Neural cell (in vitro differentiated cells): ENCODE measurements around the gene SNRPB. TPM values are rescaled to one million over a fixed set of nuclear protein-coding genes. Genes with fewer than 3 reads are reported as not detected.

Source experiments
- H2AFZ ChIP-seq: fragments of 200-600, 300-800 bp; sonication (generic), shearing (Covaris generic); 2 replicates; pipeline ENCODE4 v1.6.0; 2014; ENCODE audit warnings: low read depth, mild to moderate bottlenecking, antibody characterized with exemption, low read length, moderate library complexity
- H3F3A ChIP-seq: fragments of 200-600 bp; shearing (Covaris generic); 2 replicates; pipeline ENCODE4 v1.6.1; 2016; ENCODE audit warnings: mild to moderate bottlenecking, moderate library complexity, mixed read lengths, antibody characterized with exemption, low read length; ENCODE audit not compliant: insufficient read depth, poor library complexity, severe bottlenecking
- H3K27ac ChIP-seq: fragments of 200-600, 300-800 bp; sonication (generic), shearing (Covaris generic); 2 replicates; pipeline ENCODE4 v1.5.1; 2014; ENCODE audit warnings: mild to moderate bottlenecking, low read length, moderate library complexity
- H3K27me3 ChIP-seq: fragments of 300-800, 200-600 bp; sonication (generic), shearing (Covaris generic); 2 replicates; pipeline ENCODE4 v1.6.0; 2014; ENCODE audit warnings: mild to moderate bottlenecking, low read depth, low read length, moderate library complexity; ENCODE audit not compliant: insufficient read depth
- H3K36me3 ChIP-seq: fragments of 300-800, 200-600 bp; sonication (generic), shearing (Covaris generic); 2 replicates; pipeline ENCODE4 v1.5.1; 2014; ENCODE audit warnings: mild to moderate bottlenecking, antibody characterized with exemption, low read length, moderate library complexity; ENCODE audit not compliant: insufficient read depth
- H3K4me2 ChIP-seq: fragments of 300-800, 200-600 bp; sonication (generic), shearing (Covaris generic); 2 replicates; pipeline ENCODE4 v1.6.0; 2014; ENCODE audit warnings: mild to moderate bottlenecking, low read length
- H3K4me3 ChIP-seq: fragments of 300-800, 200-600 bp; sonication (generic), shearing (Covaris generic); 2 replicates; pipeline ENCODE4 v1.5.1; 2014; ENCODE audit warnings: mild to moderate bottlenecking, low read length, moderate library complexity
- H3K79me2 ChIP-seq: fragments of 200-600 bp; shearing (Covaris generic); replicated peaks from 2 replicates; pipeline ENCODE4 v1.6.0; 2014; ENCODE audit warnings: mild to moderate bottlenecking, low read length, moderate library complexity; ENCODE audit not compliant: insufficient read depth
- H3K9ac ChIP-seq: fragments of 300-800, 200-600 bp; sonication (generic), shearing (Covaris generic); 2 replicates; pipeline ENCODE4 v1.6.1; 2016; ENCODE audit warnings: mild to moderate bottlenecking, low read length, mixed read lengths
- H3K9me2 ChIP-seq: fragments of 200-600 bp; shearing (Covaris generic); 2 replicates; pipeline ENCODE4 v1.6.1; 2016; ENCODE audit warnings: mild to moderate bottlenecking, low read length, mixed read lengths; ENCODE audit not compliant: insufficient read depth
- H3K9me3 ChIP-seq: fragments of 200-600, 300-800 bp; sonication (generic), shearing (Covaris generic); 2 replicates; pipeline ENCODE4 v1.6.1; 2016; ENCODE audit warnings: mild to moderate bottlenecking, mixed run types, low read length, moderate library complexity, mixed read lengths
- H4K20me1 ChIP-seq: fragments of 200-600 bp; shearing (Covaris generic); 2 replicates; pipeline ENCODE4 v1.6.1; 2016; ENCODE audit warnings: mild to moderate bottlenecking, mixed run types; ENCODE audit not compliant: insufficient read depth
- CTCF ChIP-seq: fragments of 450-650 bp; IDR thresholded peaks from 2 replicates; pipeline ENCODE4 v1.5.1; 2014; ENCODE audit warnings: antibody characterized with exemption, mild to moderate bottlenecking, moderate library complexity; ENCODE audit not compliant: poor library complexity, severe bottlenecking
- EP300 ChIP-seq: fragments of 450-650 bp; conservative IDR thresholded peaks from 2 replicates; pipeline ENCODE4 v1.6.1; 2014; ENCODE audit warnings: antibody characterized with exemption, mild to moderate bottlenecking, moderate library complexity; ENCODE audit not compliant: poor library complexity, severe bottlenecking
- EZH2 ChIP-seq: fragments of 200-600, 300-800 bp; shearing (Covaris generic), sonication (generic); IDR thresholded peaks from 2 replicates; pipeline ENCODE4 v1.6.1; 2014; ENCODE audit warnings: antibody characterized with exemption, low read length, borderline replicate concordance, mild to moderate bottlenecking; ENCODE audit not compliant: insufficient read depth, poor library complexity, severe bottlenecking
- MXI1 ChIP-seq: fragments of 450-650 bp; conservative IDR thresholded peaks from 2 replicates; pipeline ENCODE4 v1.6.1; 2014; ENCODE audit warnings: antibody characterized with exemption, mild to moderate bottlenecking; ENCODE audit not compliant: poor library complexity, severe bottlenecking
- POLR2AphosphoS5 ChIP-seq: IDR thresholded peaks from 2 replicates; pipeline ENCODE4 v1.6.1; 2012
- RAD21 ChIP-seq: fragments of 450-650 bp; conservative IDR thresholded peaks from 2 replicates; pipeline ENCODE4 v1.6.1; 2014; ENCODE audit warnings: antibody characterized with exemption, mild to moderate bottlenecking, moderate library complexity
- REST ChIP-seq: IDR thresholded peaks from 2 replicates; pipeline ENCODE4 v1.6.1; 2012; ENCODE audit warnings: borderline replicate concordance
- SMC3 ChIP-seq: fragments of 450-650 bp; conservative IDR thresholded peaks from 2 replicates; pipeline ENCODE4 v1.6.1; 2014; ENCODE audit warnings: antibody characterized with exemption, mild to moderate bottlenecking, moderate library complexity; ENCODE audit not compliant: poor library complexity
- TAF1 ChIP-seq: IDR thresholded peaks from 2 replicates; pipeline ENCODE4 v1.6.1; 2012; ENCODE audit warnings: low read depth
- polyA plus RNA-seq: library from polyadenylated mRNA; depleted of rRNA; stranded (reverse); fragments of >200 nt; gene quantifications from 2 replicates; pipeline ENCODE4 v1.2.3, GENCODE V29; 2014

Gene SNRPB
- polyA plus RNA-seq, 1 donor from 2014 or later, result 289 TPM

- Histone ChIP-seq H3K4me3 (no peak overlapping the region), H3K27me3 (no peaks in the 10 kb centered on the region), H3F3A (no peaks in the 10 kb centered on the region), H3K27ac (no peak overlapping the region), H2AFZ (no peak overlapping the region), H3K9ac (no peak overlapping the region), H3K9me3 (no peaks in the 10 kb centered on the region), H3K9me2 (no peaks in the 10 kb centered on the region), H3K4me2 (no peak overlapping the region), H3K79me2 (no peaks in the 10 kb centered on the region), H3K36me3 (no peaks in the 10 kb centered on the region), H4K20me1 (no peaks in the 10 kb centered on the region)
- TF ChIP-seq EP300 (no peak), EZH2 (no peak), REST (no peak), CTCF (peak; percentile 77), SMC3 (peak; percentile 77), MXI1 (no peak), POLR2AphosphoS5 (no peak), RAD21 (peak; percentile 72), TAF1 (no peak)
These were observed 18.5 kb downstream of the SNRPB start for GRCh38 chr20:2451939-2452732.

- TF ChIP-seq EZH2 (no peak), REST (no peak), CTCF (no peak), POLR2AphosphoS5 (no peak), TAF1 (no peak), RAD21 (no peak), SMC3 (no peak), EP300 (no peak), MXI1 (no peak)
- H3F3A ChIP-seq, result no peaks in the 10 kb centered on the region
These were observed 19.2 kb downstream of the SNRPB start for GRCh38 chr20:2451422-2451821.

More at GRCh38 chr20:2451422-2451821, 19.2 kb downstream of the SNRPB start:
- Histone ChIP-seq H3K9me2 (no peaks in the 10 kb centered on the region), H3K9me3 (no peaks in the 10 kb centered on the region), H3K27me3 (no peaks in the 10 kb centered on the region), H4K20me1 (no peaks in the 10 kb centered on the region), H3K27ac (no peak overlapping the region), H2AFZ (no peak overlapping the region), H3K79me2 (no peaks in the 10 kb centered on the region), H3K36me3 (no peaks in the 10 kb centered on the region), H3K9ac (no peak overlapping the region), H3K4me2 (no peak overlapping the region), H3K4me3 (no peak overlapping the region)
